B cell (primary cell): Measurements from ENCODE around the gene TBXAS1.

Experiments
- EZH2 ChIP-seq: IDR thresholded peaks from 2 replicates; pipeline ENCODE4 v1.6.1; 2012; ENCODE audit warnings: borderline replicate concordance, low read depth, mild to moderate bottlenecking, moderate library complexity, low read length; ENCODE audit not compliant: insufficient read depth, poor library complexity, severe bottlenecking
- TF ChIP-seq, protein P1 (sequence below): fragments of 200-600 bp; IDR thresholded peaks from one replicate; pipeline ENCODE4 v1.8.0; 2022; ENCODE audit warnings: antibody characterized with exemption, mild to moderate bottlenecking

DNA sequence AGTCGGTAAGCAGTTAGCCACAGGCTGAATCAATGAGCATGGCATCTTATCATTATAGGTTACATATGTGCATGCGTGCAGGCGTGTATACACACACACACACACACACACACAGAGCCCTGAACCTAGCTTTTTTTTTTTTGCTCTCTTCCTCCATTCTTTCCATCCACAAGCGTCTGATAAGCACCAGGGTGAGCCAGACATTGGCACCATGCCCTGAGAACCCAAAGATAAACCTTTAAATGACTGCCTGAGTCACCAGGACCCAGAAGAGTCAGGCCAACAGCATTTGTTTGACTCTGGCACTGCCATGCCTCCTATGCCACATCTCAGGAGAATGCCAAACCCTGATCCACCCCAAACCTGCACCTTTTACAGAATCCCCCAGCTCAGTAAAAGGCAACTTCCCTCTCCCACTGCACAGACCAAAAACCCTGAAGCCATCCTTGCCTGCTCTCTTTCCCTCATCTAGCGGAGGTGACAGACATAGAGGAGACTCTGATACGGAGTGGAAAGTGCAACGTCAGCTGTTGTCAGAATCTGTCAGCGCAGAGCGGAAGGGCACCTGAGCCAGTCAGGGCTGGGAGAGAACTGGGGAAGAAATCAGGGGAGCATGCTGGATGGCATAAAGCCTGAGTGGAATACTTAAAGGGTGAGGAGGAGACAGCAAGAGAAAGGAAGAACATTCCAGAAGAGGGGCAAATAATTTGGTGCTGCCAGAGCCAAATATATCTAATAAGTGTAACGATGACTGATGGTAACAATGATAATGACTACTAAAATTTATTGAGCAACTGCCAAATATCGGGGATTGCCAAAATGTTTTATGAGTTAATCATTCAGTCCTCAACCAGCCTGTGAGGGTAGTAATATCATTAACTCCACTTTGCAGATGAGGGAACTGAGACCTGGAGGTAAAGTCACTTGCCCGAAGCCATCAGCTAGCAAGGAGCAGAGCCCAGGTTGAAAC is 230.5 kb downstream of the TBXAS1 start:
- TF ChIP-seq, protein P1, sequence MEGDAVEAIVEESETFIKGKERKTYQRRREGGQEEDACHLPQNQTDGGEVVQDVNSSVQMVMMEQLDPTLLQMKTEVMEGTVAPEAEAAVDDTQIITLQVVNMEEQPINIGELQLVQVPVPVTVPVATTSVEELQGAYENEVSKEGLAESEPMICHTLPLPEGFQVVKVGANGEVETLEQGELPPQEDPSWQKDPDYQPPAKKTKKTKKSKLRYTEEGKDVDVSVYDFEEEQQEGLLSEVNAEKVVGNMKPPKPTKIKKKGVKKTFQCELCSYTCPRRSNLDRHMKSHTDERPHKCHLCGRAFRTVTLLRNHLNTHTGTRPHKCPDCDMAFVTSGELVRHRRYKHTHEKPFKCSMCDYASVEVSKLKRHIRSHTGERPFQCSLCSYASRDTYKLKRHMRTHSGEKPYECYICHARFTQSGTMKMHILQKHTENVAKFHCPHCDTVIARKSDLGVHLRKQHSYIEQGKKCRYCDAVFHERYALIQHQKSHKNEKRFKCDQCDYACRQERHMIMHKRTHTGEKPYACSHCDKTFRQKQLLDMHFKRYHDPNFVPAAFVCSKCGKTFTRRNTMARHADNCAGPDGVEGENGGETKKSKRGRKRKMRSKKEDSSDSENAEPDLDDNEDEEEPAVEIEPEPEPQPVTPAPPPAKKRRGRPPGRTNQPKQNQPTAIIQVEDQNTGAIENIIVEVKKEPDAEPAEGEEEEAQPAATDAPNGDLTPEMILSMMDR = no peak
- no peak for TF ChIP-seq EZH2
